Fibroblast of skin of scalp (primary cell): ENCODE measurements around the gene TSEN34. TPM values are rescaled to one million over a fixed set of nuclear protein-coding genes. Genes with fewer than 3 reads are reported as not detected.

Source experiments
- DNase-seq: peaks from one replicate; pipeline ENCODE4 v3.0.0-alpha.2; 2013
- polyA plus RNA-seq, 2 experiments: library from polyadenylated mRNA; unstranded; fragments of 120-200 nt; gene quantifications; one replicate each; pipeline ENCODE4 v1.2.1, GENCODE V29; 2013; ENCODE audit not compliant: insufficient read length in 2 of 2

The TSEN34 gene
- polyA plus RNA-seq (2013, experiment 1 of 2; ENCODE audit: insufficient read length): 47.1 TPM
- 49.2 TPM for polyA plus RNA-seq (2013, experiment 2 of 2; ENCODE audit: insufficient read length)

- DNase-seq: peak; percentile 82
Measured at GRCh38 chr19:54191011-54191810, at the start of gene TSEN34. Gene TSEN34 (plus strand): TSS chr19:54191308. CDS start chr19:54191365, 57 bp downstream.

GRCh38 chr19:54141356-54141755, 49.8 kb upstream of the TSEN34 start:
- DNase-seq: no peak

DNA sequence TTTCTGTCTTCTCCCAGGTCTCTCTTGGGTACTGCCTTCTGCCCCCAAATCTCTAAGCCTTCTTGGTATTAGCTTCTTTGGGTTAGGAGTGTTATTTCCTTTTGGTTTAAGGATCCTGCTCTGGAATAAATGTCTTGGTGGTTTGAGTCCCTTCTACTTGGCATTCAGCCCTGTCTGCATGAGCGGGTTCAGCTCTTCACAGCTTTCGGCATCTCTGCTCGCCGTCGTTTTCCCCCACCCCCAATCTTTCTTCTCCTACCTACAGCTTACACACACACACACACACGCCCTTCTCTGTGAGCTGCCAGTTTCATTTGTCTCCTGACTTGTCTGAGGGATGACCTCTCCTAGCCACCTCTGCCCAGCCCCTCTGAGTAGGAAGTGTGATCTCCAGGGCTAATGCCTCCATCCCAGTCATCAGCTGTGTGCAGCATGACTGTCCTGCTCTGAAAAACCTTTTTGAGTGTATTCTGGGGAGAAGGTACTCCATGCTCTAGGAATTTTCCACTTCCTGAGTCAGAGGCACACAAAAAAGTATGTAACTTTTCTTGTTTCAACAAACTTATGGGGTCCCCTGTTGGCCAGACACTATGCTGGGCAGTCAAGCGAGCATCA, 48.8 kb upstream of the TSEN34 start:
- no peak for DNase-seq

- DNase-seq: no peak
Measured at GRCh38 chr19:54145541-54146158, 45.5 kb upstream of the TSEN34 start.

GRCh38 chr19:54147676-54148075, 43.4 kb upstream of the TSEN34 start:
- DNase-seq: no peak

DNA sequence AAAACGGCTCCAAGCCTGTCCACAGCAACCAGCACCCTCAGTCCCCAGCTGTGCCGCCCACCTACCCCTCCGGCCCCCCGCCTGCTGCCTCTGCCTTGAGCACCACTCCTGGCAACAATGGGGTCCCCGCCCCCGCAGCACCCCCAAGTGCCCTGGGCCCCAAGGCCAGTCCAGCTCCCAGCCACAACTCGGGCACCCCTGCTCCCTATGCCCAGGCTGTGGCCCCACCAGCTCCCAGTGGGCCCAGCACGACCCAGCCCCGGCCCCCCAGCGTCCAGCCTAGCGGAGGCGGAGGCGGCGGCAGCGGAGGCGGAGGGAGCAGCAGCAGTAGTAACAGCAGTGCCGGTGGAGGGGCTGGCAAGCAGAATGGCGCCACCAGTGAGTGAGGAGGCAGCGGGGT, 43.0 kb upstream of the TSEN34 start:
- no peak for DNase-seq

DNA sequence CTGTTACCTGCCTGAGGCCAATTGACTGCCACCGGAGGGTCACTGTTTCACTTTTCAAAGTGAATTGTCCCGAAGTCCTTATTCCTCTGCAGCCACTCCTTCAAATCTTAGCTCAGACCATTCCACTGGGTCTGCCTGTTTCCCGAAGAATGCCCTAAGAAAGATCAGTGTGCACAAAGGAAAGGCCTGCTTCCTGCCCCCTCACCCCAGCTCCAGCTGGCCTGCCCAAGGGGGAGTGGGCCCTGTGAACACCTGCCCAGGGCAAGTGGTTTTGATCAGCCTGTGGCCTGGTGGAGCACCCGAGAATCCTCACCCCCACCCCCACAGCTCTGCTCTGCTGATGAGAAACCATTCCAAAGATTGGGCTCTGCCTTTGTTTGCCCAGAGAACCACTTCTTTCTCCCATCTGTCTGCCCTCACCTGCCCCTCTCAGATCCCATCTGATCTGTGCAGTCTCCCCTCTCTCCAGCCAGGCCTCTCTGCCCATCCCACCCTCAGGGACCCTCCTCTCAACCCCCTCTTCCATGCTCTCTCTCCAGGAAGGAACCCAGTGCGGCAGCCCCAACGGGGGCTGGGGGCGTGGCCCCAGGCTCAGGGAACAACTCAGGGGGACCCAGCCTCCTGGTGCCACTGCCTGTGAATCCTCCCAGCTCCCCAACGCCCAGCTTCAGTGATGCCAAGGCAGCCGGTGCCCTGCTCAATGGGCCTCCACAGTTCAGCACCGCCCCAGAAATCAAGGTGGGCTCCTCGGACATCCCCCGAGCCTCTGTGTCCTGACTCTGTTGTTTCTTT, 41.9 kb upstream of the TSEN34 start:
- DNase-seq: no peak

DNA sequence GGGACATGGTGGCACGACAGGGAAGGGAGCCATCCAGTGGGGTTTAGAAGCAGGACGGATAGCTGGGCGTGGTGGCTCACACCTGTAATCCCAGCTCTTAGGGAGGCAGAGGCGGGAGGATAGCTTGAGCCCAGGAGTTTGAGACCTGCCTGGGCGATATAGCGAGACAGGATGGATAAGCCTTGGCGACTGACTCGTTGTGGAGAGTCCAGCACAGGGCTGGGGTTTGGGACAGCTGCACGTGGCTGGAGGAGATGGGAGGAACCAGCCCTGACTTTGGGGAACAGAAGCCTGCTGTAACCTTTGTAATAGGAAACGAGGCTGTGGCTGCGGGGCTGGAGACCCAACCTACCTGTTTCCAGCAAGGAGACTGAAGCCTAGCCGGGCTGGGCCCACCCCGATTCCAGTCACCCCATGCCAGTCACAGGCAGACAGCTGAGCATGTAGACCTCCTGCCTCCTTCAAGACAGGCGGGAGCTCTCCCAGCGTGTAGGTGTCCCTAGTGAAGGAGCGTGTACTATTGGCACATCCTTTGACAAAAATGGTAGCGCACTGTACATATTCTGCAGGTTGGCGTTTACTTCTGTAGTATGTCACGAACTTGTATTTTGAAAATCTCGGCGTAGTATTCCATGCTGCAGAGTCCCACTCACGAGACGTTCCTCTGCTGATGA, 39.6 kb upstream of the TSEN34 start:
- no peak for DNase-seq

DNA sequence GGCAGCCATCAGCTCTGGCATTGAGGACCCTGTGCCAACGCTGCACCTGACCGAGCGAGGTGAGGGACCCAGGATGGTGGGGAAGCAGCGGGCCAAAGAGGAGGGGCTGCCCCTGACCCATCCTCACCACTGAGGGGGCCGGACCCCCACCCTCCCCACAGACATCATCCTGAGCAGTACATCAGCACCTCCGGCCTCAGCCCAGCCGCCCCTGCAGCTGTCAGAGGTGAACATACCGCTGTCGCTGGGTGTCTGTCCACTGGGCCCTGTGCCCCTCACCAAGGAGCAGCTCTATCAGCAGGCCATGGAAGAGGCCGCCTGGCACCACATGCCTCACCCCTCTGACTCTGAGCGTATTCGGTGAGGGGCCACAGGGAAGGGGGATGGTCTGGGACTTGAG, 38.8 kb upstream of the TSEN34 start:
- DNase-seq: no peak

DNA sequence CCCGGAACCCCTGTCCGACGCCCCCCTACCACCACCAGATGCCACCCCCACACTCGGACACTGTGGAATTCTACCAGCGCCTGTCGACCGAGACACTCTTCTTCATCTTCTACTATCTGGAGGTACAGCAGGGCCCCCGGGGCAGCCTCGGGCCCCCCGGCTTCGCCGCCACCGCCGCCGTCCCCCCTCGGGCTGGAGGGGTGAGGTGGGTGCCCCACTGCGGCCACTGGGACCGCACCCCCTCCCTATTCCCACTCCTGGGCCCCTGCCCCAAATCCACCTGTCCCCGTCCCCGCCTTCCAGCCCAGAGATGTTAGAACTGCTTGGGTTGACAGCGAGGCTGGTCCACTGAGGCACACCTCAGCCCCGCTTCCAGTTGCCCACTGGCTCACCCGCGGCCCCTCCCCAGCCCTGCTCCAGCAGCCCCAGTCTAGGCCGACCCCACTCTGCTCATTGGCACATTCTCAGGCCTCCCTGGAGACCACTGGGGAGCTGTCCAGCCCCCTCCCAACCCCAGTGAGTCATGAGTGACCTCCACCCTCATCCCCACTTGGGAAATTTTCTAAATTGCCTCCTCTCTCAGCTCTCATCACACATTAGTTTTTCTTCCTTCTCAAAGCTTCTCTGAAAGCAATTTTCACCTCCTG, 38.1 kb upstream of the TSEN34 start:
- peak; percentile 37 for DNase-seq

GRCh38 chr19:54153731-54154326, 37.3 kb upstream of the TSEN34 start:
- DNase-seq: no peak

- peak; percentile 28 for DNase-seq
Measured at GRCh38 chr19:54154603-54155345, 36.3 kb upstream of the TSEN34 start.

DNA sequence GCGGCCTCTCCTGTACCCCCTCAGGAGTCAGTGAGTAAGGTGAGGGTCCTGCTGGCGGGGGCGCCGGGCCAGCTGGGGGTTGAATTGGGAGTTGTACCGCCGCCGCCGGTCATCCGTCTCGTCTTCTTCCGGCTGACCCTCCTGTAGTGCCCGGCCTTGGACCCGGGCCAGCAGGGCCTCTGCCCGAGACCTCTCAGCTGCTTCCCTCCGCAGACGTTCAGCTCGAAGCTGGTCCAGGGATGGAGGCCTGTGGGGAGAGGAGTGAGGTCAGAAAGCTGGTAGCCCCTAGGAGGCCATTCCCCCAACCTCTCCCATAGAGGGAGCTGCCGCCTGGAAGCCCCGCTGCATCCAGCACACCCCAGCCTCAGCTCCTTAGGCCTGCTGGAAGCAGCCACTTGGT, 35.4 kb upstream of the TSEN34 start:
- no peak for DNase-seq

DNA sequence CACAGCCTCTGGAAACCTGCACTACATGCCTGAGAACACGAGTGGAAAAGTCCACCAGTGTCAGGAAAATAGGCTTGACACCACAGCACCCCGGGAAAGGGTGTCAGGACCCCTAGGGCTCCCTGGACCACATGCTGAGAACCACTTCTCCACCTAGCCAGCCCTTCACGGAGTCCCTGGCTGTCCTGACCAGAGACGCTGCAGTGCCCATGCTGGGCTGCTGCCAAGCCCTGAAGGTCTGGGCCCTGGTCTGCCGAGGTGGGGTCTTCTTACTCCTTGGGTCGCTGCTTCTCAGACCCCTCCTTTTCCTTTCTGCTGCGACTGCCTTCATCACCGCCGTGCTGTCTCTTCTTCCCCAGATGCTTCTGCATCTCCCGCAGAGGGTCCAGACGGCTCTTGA, 34.6 kb upstream of the TSEN34 start:
- no peak for DNase-seq

GRCh38 chr19:54156953-54157352, 34.2 kb upstream of the TSEN34 start:
- DNase-seq: no peak

DNA sequence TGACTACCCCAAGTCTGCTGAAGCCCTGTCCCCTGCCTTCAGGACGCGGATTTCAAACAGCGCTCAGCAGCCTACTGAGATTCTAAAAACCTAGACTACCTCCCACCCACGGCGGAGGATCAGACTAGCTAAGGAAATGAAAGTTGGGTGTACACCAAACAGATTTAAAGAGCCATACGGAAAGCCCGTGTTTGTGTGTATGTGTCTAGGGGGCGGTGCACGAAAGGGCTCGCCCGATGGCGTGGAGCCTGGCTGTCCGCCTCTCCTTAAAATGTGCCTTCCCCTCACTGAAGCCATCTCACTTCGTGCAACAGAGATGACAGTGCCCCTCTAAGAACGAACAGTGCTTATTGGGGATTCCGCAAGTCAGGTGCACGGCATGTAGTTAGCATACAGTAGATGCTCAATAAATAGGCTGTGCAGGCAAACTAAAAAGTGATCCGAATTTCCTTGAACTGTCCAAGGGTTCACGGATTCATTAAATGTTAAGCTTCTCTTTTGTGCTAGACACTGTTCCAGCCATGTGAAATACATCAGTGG, 32.2 kb upstream of the TSEN34 start:
- DNase-seq: no peak

- peak; percentile 100 for DNase-seq
Measured at GRCh38 chr19:54159352-54160181, 31.5 kb upstream of the TSEN34 start, which contains the start of gene LENG1. Gene LENG1 (minus strand): TSS chr19:54159721. CDS start chr19:54159695, 26 bp downstream.

DNA sequence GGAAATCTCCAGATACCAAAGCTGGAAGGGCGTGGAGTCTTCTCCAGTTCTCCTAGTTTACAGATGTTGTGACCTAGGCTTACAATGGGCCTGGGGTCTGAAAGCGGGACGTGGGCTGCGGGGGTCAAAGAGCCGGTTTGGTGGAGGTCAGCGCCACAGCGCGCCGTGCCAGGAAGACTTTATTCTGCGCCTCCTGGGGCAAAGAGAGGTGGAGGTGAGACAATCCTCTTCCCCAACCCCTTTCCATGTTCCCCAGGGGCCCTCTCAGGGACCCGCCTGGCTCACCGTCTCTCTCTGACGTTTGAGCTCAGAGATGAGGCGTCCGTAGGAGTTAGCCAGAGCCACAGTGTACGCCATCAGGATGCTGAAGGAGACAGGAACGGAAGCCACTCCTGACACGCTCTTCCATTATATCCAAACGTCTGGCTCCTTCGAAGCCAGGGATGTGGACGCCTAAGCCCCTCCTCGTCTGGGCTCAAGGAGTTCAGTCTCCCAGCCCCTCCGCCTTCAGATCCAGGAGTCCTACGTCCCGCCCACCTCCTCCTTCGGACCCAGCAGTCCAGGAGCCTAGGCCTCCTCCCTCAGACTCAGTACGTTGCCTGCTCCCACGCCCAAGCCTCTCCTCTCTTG, 30.8 kb upstream of the TSEN34 start:
- no peak for DNase-seq

GRCh38 chr19:54160854-54161253, 30.3 kb upstream of the TSEN34 start:
- DNase-seq: no peak
